ENCODE results near the gene RFC1. TPM values are rescaled to one million over a fixed set of nuclear protein-coding genes. Genes with fewer than 3 reads are reported as not detected.
A peak's percentile ranks its signal among the peaks of the same experiment; 100 is the strongest.
"Not testable (repeated sequence)": the region's sequence is repeated elsewhere in the genome, so short reads cannot be mapped to it uniquely, and the experiment has no call there.

RFC1 gene
- total RNA-seq, 1 donor from 2014 or later, result 123 TPM

GRCh38 chr4:39362827-39363226 lies 3.3 kb downstream of the RFC1 start:
- H3K9ac ChIP-seq, result no peak overlapping the region
- H3K36me3 Mint-ChIP-seq, result peaks cover 14% of the 10 kb centered on the region
- H3K79me2 ChIP-seq (ENCODE audit: low read depth), result peaks cover 83% of the 10 kb centered on the region
- no peak overlapping the region for H3K4me2 ChIP-seq
- H3K4me1 Mint-ChIP-seq, result peaks cover 16% of the 10 kb centered on the region
- H3K4me3 Mint-ChIP-seq, result no peak overlapping the region
- no peak overlapping the region for H3K4me3 ChIP-seq
- no peak overlapping the region for H2AFZ ChIP-seq (replicated peaks)
- no peaks in the 10 kb centered on the region for H3K9me3 ChIP-seq (ENCODE audit: low read depth)
- DNase-seq (ENCODE audit: low spot score), result no peak
- peaks cover 4% of the 10 kb centered on the region for H3K9me3 Mint-ChIP-seq
- peaks cover 28% of the 10 kb centered on the region for H4K20me1 ChIP-seq (ENCODE audit: low read depth)
- H3K36me3 ChIP-seq, result no peaks in the 10 kb centered on the region
- H3K27me3 Mint-ChIP-seq (ENCODE audit: insufficient read depth, low read depth), result peaks cover 5% of the 10 kb centered on the region
- H3K27me3 ChIP-seq, result peaks cover 12% of the 10 kb centered on the region
- H3K4me1 ChIP-seq, result peaks cover 12% of the 10 kb centered on the region
- no peak overlapping the region for H3K27ac ChIP-seq
- no peak for TF ChIP-seq CTCF (IDR thresholded peaks at IDR 0.05)
- TF ChIP-seq EZH2phosphoT487 (IDR thresholded peaks at IDR 0.05), result no peak
- TF ChIP-seq EZH2 (IDR thresholded peaks at IDR 0.05), result no peak
- H3F3A ChIP-seq (ENCODE audit: low read depth), result peaks cover 5% of the 10 kb centered on the region
- no peak overlapping the region for H3K27ac Mint-ChIP-seq

- H3K9me3 ChIP-seq (ENCODE audit: low read depth); H3K27ac Mint-ChIP-seq: not testable (repeated sequence)
- peaks cover 14% of the 10 kb centered on the region for H3K36me3 Mint-ChIP-seq
Measured at GRCh38 chr4:39360611-39361010, 5.6 kb downstream of the RFC1 start.

GRCh38 chr4:39357002-39357401 lies 9.2 kb downstream of the RFC1 start:
- H3K9ac ChIP-seq, result no peak overlapping the region
- H2AFZ ChIP-seq (replicated peaks), result no peak overlapping the region
- H4K20me1 ChIP-seq (ENCODE audit: low read depth), result peaks cover 34% of the 10 kb centered on the region

More at GRCh38 chr4:39360611-39361010, 5.6 kb downstream of the RFC1 start:
- H2AFZ ChIP-seq (replicated peaks); H3K27me3 ChIP-seq; H3F3A ChIP-seq (ENCODE audit: low read depth); H3K36me3 ChIP-seq; H3K4me3 Mint-ChIP-seq; H3K27me3 Mint-ChIP-seq (ENCODE audit: insufficient read depth, low read depth); H3K4me3 ChIP-seq; H3K4me2 ChIP-seq; H3K9me3 Mint-ChIP-seq; H3K9ac ChIP-seq; DNase-seq (ENCODE audit: low spot score); H3K27ac ChIP-seq: not testable (repeated sequence)
- Histone ChIP-seq H4K20me1 (ENCODE audit: low read depth) (peaks cover 39% of the 10 kb centered on the region), H3K4me1 (peaks cover 23% of the 10 kb centered on the region), H3K79me2 (ENCODE audit: low read depth) (peaks cover 100% of the 10 kb centered on the region)
- H3K4me1 Mint-ChIP-seq, result peaks cover 14% of the 10 kb centered on the region

More at GRCh38 chr4:39357002-39357401, 9.2 kb downstream of the RFC1 start:
- H3K4me1 ChIP-seq, result peaks cover 18% of the 10 kb centered on the region
- H3K9me3 ChIP-seq (ENCODE audit: low read depth), result no peaks in the 10 kb centered on the region
- peak overlapping the region; percentile 17 for H3K4me3 ChIP-seq
- DNase-seq (ENCODE audit: low spot score), result peak; percentile 20
- H3K36me3 ChIP-seq, result no peaks in the 10 kb centered on the region
- H3K27ac Mint-ChIP-seq, result no peak overlapping the region
- peaks cover 2% of the 10 kb centered on the region for H3K9me3 Mint-ChIP-seq
- peaks cover 100% of the 10 kb centered on the region for H3K79me2 ChIP-seq (ENCODE audit: low read depth)
- peaks cover 15% of the 10 kb centered on the region for H3K36me3 Mint-ChIP-seq
- TF ChIP-seq CTCF (IDR thresholded peaks at IDR 0.05), result no peak
- TF ChIP-seq EZH2phosphoT487 (IDR thresholded peaks at IDR 0.05), result no peak
- TF ChIP-seq EZH2 (IDR thresholded peaks at IDR 0.05), result no peak
- no peaks in the 10 kb centered on the region for H3F3A ChIP-seq (ENCODE audit: low read depth)
- H3K4me3 Mint-ChIP-seq, result no peak overlapping the region
- H3K27ac ChIP-seq, result peak overlapping the region; percentile 40
- peak overlapping the region; percentile 54 for H3K4me2 ChIP-seq
- no peaks in the 10 kb centered on the region for H3K27me3 Mint-ChIP-seq (ENCODE audit: insufficient read depth, low read depth)
- H3K27me3 ChIP-seq, result no peaks in the 10 kb centered on the region
- peaks cover 5% of the 10 kb centered on the region for H3K4me1 Mint-ChIP-seq
